Measurements from ENCODE around the gene TMEM116. TPM values are rescaled to one million over a fixed set of nuclear protein-coding genes. Genes with fewer than 3 reads are reported as not detected.
"Not testable (repeated sequence)": the region's sequence is repeated elsewhere in the genome, so short reads cannot be mapped to it uniquely, and the experiment has no call there.

The TMEM116 gene
- polyA plus RNA-seq, 1 donor from 2014 or later = 10.1 TPM

DNA sequence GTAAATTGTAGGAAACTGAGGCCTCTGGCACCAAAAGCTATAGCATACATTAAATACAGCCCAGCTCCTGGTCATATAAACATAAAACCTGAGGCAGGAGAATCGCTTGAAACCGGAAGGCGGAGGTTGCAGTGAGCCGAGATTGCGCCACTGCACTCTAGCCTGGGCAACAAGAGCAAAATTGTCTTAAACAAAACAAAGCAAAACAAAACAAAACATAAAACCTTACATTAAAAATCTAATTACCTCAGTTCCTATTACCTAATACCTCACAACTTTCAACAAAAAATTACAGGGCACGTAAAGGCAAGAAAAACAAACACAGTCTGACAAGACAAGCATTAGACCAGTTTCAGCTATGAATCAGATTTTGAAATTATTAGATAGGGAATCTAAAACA, 36.7 kb downstream of the TMEM116 start:
- peaks cover 5% of the 10 kb centered on the region for H3K36me3 Mint-ChIP-seq
- no peaks in the 10 kb centered on the region for H3K27me3 Mint-ChIP-seq
- no peaks in the 10 kb centered on the region for H3K9me3 Mint-ChIP-seq
- no peak overlapping the region for H3K4me3 Mint-ChIP-seq
- H3K4me1 Mint-ChIP-seq = peaks cover 0 to 6% (median 0%) of the 10 kb centered on the region in 3 donors
- H3K27ac Mint-ChIP-seq = no peak overlapping the region

DNA sequence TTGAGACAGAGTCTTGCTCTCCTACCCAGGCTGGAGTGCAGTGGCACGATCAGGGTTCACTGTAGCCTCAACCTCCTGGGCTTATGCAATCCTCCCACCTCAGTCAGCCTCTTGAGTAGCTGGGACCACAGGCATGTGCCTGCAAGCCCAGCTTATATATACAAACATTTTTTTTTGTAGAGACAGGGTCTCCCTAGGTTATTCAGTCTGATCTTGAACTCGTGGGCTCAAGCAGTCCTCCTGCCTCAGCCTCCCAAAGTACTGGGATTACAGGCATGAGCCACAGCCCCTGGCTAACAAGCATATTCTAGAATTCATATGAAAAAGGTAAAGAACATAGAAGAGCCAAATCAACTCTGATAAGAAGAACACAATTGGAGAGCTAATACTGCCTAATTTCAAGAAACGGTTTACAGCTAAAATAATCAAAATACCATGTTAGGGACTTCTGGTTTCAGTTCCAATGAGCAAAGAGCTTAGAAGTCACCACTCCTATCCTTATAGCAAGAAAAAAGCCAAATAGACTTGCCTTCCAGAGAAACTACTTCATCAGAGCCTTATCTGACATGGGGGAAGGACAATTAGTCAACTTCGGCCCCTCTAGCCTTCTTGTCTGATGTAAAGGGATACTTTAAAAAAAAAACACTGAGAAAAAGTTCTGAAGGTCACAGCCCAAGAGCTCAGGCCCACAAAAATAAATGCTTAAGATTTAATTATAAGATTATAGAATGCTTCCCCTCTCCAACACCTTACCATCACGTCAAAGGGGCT, 37.6 kb downstream of the TMEM116 start:
- H3K4me3 Mint-ChIP-seq = no peak overlapping the region
- H3K27ac Mint-ChIP-seq = no peak overlapping the region
- no peaks in the 10 kb centered on the region for H3K27me3 Mint-ChIP-seq
- peaks cover 5% of the 10 kb centered on the region for H3K36me3 Mint-ChIP-seq
- H3K9me3 Mint-ChIP-seq = no peaks in the 10 kb centered on the region
- H3K4me1 Mint-ChIP-seq = peaks cover 0 to 4% (median 0%) of the 10 kb centered on the region in 3 donors

DNA sequence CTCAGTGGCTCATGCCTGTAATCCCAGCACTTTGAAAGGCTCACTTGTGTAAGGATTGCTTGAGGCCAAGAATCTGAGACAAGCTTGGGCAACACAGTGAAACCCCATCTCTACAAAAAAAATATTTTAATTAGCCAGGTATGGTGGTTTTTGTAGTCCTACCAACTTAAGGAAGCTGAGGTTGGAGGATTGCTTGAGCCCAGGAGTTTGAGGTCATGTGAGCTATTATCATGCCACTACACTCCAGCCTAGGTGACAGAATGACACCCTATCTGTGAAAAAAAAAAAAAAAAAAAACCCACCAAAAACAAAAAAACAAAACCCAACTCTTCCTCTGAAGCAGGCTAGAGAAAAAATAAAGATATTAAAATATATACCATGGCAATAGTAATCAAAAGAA, 41.2 kb downstream of the TMEM116 start:
- Mint-ChIP-seq H3K4me1 (no peaks in the 10 kb centered on the region), H3K36me3 (peaks cover 2% of the 10 kb centered on the region), H3K4me3 (no peak overlapping the region), H3K27ac (no peak overlapping the region), H3K27me3 (no peaks in the 10 kb centered on the region), H3K9me3 (peaks cover 0 to 2% (median 0%) of the 10 kb centered on the region in 3 donors)

DNA sequence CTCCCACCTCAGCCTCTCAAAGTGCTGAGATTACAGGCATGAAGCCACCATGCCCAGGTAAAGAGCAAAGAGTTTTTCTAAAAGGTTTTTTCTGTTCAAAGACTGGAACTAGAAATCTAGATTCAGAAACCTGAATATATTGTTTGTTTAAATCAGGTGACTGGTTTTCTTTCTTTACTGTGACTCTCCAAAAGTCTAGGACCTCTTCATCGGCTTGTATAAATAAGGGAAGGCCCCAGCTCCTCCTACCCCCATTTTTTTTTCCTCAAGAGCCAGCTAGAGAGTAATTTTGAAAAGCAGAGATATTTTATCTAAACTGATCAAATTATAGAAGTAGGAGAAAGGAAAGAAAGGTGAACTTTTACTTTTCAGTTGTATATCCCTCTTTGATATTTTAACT, 48.0 kb downstream of the TMEM116 start:
- H3K4me3 Mint-ChIP-seq = no peak overlapping the region
- no peaks in the 10 kb centered on the region for H3K27me3 Mint-ChIP-seq
- peaks cover 0 to 2% (median 0%) of the 10 kb centered on the region in 3 donors for H3K4me1 Mint-ChIP-seq
- no peak overlapping the region for H3K27ac Mint-ChIP-seq
- peaks cover 9% of the 10 kb centered on the region for H3K36me3 Mint-ChIP-seq
- peaks cover 3 to 12% (median 8%) of the 10 kb centered on the region in 3 donors for H3K9me3 Mint-ChIP-seq

DNA sequence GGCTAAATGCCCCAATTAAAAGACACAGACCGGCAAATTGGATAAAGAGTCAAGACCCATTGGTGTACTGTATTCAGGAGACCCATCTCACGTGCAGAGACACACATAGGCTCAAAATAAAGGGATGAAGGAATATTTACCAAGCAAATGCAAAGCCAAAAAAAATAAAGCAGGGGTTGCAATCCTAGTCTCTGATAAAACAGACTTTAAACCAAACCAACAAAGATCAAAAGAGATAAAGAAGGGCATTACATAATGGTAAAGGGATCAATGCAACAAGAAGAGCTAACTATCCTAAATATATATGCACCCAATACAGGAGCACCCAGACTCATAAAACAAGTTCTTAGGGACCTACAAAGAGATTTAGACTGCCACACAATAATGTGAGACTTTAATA, 53.4 kb downstream of the TMEM116 start:
- Mint-ChIP-seq H3K27ac (peak overlapping the region in 1 of 3 donors; percentile 23), H3K36me3 (peaks cover 15% of the 10 kb centered on the region), H3K9me3 (peaks cover 5 to 18% (median 14%) of the 10 kb centered on the region in 3 donors)
- H3K4me1 Mint-ChIP-seq, H3K27me3 Mint-ChIP-seq, H3K4me3 Mint-ChIP-seq: not testable (repeated sequence)

DNA sequence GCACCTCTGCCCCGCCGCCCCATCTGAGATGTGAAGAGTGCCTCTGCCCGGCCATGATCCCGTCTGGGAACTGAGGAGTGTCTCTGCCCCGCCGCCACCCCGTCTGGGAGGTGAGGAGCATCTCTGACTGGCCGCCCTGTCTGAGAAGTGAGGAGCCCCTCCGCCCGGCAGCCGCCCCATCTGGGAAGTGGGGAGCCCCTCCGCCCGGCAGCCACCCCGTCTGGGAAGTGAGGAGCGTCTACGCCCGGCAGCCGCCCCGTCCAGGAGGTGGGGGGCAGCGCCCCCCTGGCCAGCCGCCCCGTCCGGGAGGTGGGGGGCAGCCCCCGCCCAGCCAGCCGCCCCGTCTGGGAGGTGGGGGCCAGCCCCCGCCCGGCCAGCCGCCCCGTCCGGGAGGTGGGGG, 55.7 kb downstream of the TMEM116 start:
- H3K9me3 Mint-ChIP-seq = peaks cover 9 to 18% (median 14%) of the 10 kb centered on the region in 3 donors

DNA sequence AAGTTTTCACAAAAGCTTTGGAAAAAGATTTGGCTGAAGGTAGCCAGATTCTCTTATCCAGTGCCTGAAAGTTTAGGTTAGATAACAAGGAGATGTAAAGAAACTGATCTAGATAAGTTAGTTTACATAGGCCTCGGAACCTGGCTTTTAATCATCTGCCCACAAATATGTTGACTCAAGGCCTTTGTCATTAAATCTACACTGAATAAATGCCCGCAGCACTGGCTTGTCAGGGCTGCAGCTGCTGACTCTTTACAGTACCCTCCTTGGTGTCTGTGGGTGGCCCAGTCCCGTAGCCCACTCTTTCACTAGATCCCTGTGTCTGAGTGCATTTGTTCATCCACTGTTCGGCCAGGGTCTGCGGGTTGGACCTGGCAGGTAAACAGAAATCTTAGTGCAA, 58.0 kb downstream of the TMEM116 start:
- peaks cover 6 to 12% (median 6%) of the 10 kb centered on the region in 3 donors for H3K9me3 Mint-ChIP-seq
- H3K27me3 Mint-ChIP-seq = no peaks in the 10 kb centered on the region
- H3K4me3 Mint-ChIP-seq = no peak overlapping the region
- H3K27ac Mint-ChIP-seq = no peak overlapping the region
- peaks cover 0 to 9% (median 7%) of the 10 kb centered on the region in 3 donors for H3K4me1 Mint-ChIP-seq
- H3K36me3 Mint-ChIP-seq = peaks cover 8% of the 10 kb centered on the region

More for the DNA sequence above, 55.7 kb downstream of the TMEM116 start:
- H3K36me3 Mint-ChIP-seq = peaks cover 12% of the 10 kb centered on the region
- not testable (repeated sequence) for H3K27me3 Mint-ChIP-seq, H3K4me3 Mint-ChIP-seq, H3K27ac Mint-ChIP-seq, H3K4me1 Mint-ChIP-seq

DNA sequence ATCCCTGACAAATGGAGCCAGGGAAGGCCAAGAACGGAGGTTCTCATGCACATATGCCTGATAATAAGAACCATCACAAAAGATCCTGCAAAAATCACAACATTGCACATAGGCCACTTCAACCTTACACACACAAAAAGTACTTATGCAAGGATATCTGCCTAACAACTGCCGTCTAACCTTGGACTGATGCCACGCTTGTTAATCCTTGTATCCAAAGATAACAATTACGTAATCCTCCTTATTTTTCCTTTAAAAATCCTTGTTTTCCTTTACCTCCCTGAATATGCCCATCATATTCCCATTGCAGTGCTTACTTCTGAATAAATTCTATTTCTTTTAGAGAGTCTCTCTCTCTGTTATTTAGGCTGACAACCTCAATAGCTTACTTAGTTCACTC, 59.5 kb downstream of the TMEM116 start:
- Mint-ChIP-seq H3K27me3 (no peaks in the 10 kb centered on the region), H3K36me3 (peaks cover 4% of the 10 kb centered on the region), H3K27ac (peak overlapping the region in 1 of 3 donors; percentile 14), H3K9me3 (peaks cover 0 to 6% (median 4%) of the 10 kb centered on the region in 3 donors), H3K4me1 (peaks cover 0 to 7% (median 7%) of the 10 kb centered on the region in 3 donors), H3K4me3 (no peak overlapping the region)

DNA sequence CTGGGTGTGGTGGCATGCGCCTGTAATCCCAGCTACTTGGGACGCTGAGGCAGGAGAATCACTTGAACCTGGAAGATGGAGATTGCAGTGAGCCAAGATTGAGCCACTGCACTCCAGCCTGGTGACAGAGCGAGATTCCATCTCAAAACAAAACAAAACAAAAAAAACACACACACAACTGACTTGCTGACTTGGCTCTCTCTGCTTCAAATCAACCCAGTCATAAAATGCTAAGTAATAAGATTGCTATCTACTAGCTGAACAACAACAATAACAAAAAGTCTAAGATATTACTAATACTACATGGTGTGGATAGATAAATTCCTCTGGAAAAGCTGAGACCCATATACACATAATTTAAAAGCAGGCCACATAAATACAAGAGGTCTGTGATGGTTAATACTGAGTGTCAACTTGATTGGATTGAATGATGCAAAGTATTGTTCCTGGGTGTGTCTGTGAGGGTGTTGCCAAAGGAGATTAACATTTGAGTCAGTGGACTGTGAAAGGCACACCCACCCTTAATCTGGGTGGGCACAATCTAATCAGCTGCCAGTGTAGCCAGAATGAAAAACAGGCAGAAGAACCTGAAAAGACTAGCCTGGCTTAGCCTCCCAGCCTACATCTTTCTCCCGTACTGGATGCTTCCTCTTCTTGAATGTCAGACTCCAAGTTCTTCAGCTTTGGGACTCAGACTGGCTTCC, 60.7 kb downstream of the TMEM116 start:
- not testable (repeated sequence) for H3K27me3 Mint-ChIP-seq, H3K36me3 Mint-ChIP-seq, H3K27ac Mint-ChIP-seq, H3K9me3 Mint-ChIP-seq, H3K4me1 Mint-ChIP-seq
- H3K4me3 Mint-ChIP-seq = peak overlapping the region in 1 of 4 donors; percentile 5

DNA sequence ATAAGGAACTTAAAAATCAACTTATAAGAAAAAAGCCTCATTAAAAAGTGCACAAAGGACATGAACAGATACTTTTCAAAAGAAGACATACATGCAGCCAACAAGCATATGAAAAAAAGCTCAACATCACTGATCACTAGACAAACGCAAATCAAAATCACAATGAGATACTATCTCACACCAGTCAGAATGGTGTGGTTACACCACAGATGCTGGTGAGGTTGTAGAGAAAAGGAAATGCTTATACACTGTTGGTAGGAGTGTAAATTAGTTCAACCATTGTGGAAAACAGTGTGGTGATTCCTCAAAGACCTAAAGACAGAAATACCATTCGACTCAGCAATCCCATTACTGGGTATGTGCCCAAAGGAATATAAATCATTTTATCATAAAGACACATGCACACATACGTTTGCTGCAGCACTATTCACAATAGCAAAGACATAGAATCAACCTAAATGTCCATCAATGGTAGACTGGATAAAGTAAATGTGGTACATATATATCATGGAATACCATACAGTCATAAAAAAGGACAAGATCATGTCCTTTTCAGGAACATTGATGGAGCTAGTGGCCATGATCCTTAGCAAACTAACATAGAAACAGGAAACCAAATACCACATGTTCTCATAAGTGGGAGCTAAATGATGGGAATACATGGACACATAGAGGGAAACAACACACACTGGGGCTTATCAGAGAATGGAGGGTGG, 61.8 kb downstream of the TMEM116 start:
- H3K4me3 Mint-ChIP-seq = peak overlapping the region in 1 of 4 donors; percentile 0
- not testable (repeated sequence) for H3K36me3 Mint-ChIP-seq, H3K9me3 Mint-ChIP-seq, H3K4me1 Mint-ChIP-seq, H3K27me3 Mint-ChIP-seq, H3K27ac Mint-ChIP-seq

DNA sequence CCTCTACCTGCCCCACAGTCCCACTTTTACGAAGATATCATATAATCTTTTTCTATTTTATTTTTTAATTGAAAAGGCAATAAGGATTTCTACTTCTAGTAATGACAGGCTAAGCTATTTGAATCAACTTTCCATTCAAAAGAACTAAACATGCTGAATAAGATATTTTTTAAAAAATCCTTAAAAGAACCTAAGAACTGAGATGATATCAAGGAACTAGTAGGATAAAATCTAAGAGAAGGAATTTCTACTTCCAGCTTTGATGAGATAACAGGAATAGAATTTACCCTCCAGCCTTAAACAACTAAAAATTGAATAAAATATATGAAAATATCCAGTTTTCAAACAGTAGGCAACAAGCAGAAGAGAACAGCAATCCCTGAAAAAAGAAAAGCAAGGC, 69.0 kb downstream of the TMEM116 start:
- H3K27me3 Mint-ChIP-seq = no peaks in the 10 kb centered on the region
- no peak overlapping the region for H3K4me3 Mint-ChIP-seq
- H3K27ac Mint-ChIP-seq = no peak overlapping the region
- H3K9me3 Mint-ChIP-seq = no peaks in the 10 kb centered on the region
- no peaks in the 10 kb centered on the region for H3K4me1 Mint-ChIP-seq
- H3K36me3 Mint-ChIP-seq = peaks cover 3% of the 10 kb centered on the region

DNA sequence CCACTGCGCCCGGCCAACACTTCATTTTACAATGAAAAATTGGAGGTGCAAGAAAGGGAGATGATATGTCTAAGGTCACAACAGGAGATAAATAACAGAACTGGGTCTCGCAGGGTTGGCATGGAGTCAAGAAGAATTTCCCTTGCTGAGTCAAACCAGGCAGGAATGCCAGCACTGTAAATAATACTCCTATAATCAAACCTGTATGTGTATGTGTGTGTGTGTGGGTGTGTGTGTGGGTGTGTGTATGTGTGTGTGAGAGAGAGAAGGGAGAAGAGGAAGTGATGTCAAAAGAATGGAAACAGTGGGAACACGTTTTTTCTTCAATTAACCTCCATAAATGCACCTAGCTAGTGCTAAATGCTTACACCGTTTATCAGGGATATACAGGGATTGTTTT, 70.4 kb downstream of the TMEM116 start:
- Mint-ChIP-seq H3K27ac (peak overlapping the region in 2 of 3 donors; percentile 27 to 46), H3K4me1 (no peaks in the 10 kb centered on the region)

DNA sequence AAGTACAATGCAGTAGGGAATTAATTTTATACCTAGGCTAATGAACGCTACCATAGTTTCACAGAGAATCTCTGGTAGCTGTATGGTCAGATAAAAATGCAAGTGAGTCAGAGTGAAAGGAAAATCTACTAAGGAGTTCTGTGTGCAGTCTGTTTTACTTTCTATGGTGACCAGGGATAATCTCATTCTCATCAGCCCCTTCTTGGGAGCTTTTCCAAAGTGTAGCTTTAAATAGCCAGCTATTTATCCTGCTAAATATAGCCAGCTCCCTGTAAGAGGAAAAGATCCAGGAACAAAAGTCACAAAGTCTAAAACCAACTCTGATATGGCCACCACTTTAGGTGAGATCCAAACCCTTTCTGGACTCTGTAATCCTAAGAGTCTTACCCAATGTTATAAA, 75.5 kb downstream of the TMEM116 start:
- Mint-ChIP-seq H3K9me3 (no peaks in the 10 kb centered on the region), H3K27me3 (no peaks in the 10 kb centered on the region), H3K4me1 (no peaks in the 10 kb centered on the region), H3K4me3 (no peak overlapping the region), H3K36me3 (peaks cover 4% of the 10 kb centered on the region), H3K27ac (no peak overlapping the region)

More for the DNA sequence above, 70.4 kb downstream of the TMEM116 start:
- H3K27me3 Mint-ChIP-seq = no peaks in the 10 kb centered on the region
- peaks cover 4% of the 10 kb centered on the region for H3K36me3 Mint-ChIP-seq
- H3K9me3 Mint-ChIP-seq = no peaks in the 10 kb centered on the region
- H3K4me3 Mint-ChIP-seq = no peak overlapping the region

DNA sequence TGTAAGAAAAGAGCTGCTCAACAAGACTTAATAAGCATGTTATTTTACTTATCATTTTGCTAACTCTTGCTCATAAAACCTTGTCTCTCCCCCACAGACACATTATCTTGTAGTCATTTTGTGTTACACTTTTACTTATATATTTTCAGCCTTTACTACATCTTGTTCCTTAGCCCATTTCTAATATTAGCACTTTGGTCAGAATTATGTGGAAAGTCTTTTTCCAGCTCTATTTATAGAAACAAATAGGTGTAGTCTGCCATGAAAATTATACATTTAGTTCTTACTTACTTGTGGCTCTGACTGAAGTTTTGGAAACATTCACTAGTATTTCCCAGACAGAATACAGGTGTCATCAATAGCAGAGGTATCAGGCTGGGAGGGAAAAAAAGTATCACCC, 76.1 kb downstream of the TMEM116 start:
- no peaks in the 10 kb centered on the region for H3K27me3 Mint-ChIP-seq
- no peak overlapping the region for H3K27ac Mint-ChIP-seq
- no peak overlapping the region for H3K4me3 Mint-ChIP-seq
- no peaks in the 10 kb centered on the region for H3K9me3 Mint-ChIP-seq
- H3K36me3 Mint-ChIP-seq = peaks cover 4% of the 10 kb centered on the region
- no peaks in the 10 kb centered on the region for H3K4me1 Mint-ChIP-seq

DNA sequence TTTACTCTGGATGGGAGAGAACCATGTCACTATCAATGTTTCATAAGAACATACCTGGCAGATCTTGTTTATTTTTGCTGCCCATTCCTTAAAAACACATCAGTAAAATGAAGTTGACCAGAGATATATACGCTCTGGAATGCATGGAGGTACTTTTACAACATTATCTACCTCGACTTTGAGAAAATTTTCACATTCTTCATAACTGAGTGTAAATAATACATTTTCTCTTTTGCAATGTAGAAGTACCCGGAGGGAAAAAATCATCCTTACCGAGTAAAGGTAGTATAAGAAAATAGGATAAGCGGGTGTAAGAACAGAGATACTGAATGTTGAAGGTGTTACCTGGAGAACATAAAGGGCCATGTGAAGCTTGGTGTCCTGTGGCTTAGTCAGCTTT, 80.7 kb downstream of the TMEM116 start:
- Mint-ChIP-seq H3K9me3 (no peaks in the 10 kb centered on the region), H3K36me3 (peaks cover 3% of the 10 kb centered on the region), H3K4me3 (no peak overlapping the region), H3K4me1 (no peaks in the 10 kb centered on the region), H3K27me3 (no peaks in the 10 kb centered on the region), H3K27ac (no peak overlapping the region)
